Measurements from ENCODE around the gene FAM236A. TPM values are rescaled to one million over a fixed set of nuclear protein-coding genes. Genes with fewer than 3 reads are reported as not detected.
"Not testable (repeated sequence)": the region's sequence is repeated elsewhere in the genome, so short reads cannot be mapped to it uniquely, and the experiment has no call there.

The FAM236A gene
- total RNA-seq, result not detected
- long read RNA-seq, donor 1, result 0 reads
- long read RNA-seq, donor 2, result 0 reads

GRCh38 chrX:72937906-72938305 is at the start of gene FAM236A:
Gene FAM236A (plus strand): TSS chrX:72938206. CDS start chrX:72938263, 57 bp downstream.
- ATAC-seq; DNase-seq; intact Hi-C loops (cut with DNase I, micrococcal nuclease); H3K36me3 ChIP-seq (ENCODE audit: low read depth); H3K9me3 ChIP-seq; H3K4me1 ChIP-seq (ENCODE audit: low read depth); H3K4me3 ChIP-seq: not testable (repeated sequence)

- ATAC-seq; DNase-seq; H3K36me3 ChIP-seq (ENCODE audit: low read depth); intact Hi-C loops (cut with DNase I, micrococcal nuclease); H3K4me1 ChIP-seq (ENCODE audit: low read depth); H3K9me3 ChIP-seq; H3K4me3 ChIP-seq: not testable (repeated sequence)
Measured at GRCh38 chrX:72889740-72890139, 48.3 kb upstream of the FAM236A start.

DNA sequence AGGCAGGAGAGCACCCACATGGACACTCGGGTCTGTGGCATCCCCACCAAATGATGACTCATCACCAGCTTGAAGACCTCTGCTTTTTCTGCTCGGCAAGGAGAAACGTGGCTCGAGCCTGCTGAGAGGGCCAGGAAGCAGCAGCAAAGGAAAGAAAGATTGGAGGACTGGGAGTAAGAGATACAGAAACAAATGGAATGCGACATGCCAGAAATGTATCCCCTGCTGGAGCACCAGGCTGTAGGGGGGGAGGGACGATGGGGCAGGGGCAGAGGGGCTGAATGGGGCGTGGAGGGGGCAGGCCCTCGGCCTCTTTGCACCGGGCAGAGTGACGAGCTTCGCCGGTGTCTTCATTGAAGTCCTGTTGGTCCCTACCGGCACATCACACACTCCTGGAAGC is 25.7 kb upstream of the FAM236A start, which contains the start of gene FAM236C:
TSS of gene FAM236C (plus strand) at position 301 of the 400 bp plus-strand sequence. CDS start 100 bp downstream, outside the sequence.
- H3K36me3 ChIP-seq (ENCODE audit: low read depth); H3K9me3 ChIP-seq; H3K4me3 ChIP-seq; DNase-seq; H3K4me1 ChIP-seq (ENCODE audit: low read depth); intact Hi-C loops (cut with DNase I, micrococcal nuclease); ATAC-seq: not testable (repeated sequence)

- H3K4me3 ChIP-seq; H3K9me3 ChIP-seq; ATAC-seq; H3K36me3 ChIP-seq (ENCODE audit: low read depth); H3K4me1 ChIP-seq (ENCODE audit: low read depth); DNase-seq; intact Hi-C loops (cut with DNase I, micrococcal nuclease): not testable (repeated sequence)
Measured at GRCh38 chrX:72916096-72916495, 21.9 kb upstream of the FAM236A start.

GRCh38 chrX:72932283-72932682 is 5.7 kb upstream of the FAM236A start:
- H3K36me3 ChIP-seq (ENCODE audit: low read depth); H3K9me3 ChIP-seq; intact Hi-C loops (cut with DNase I, micrococcal nuclease); DNase-seq; ATAC-seq; H3K4me3 ChIP-seq; H3K4me1 ChIP-seq (ENCODE audit: low read depth): not testable (repeated sequence)

- peak; percentile 73 for ATAC-seq
- DNase-seq; intact Hi-C loops (cut with DNase I, micrococcal nuclease); H3K36me3 ChIP-seq (ENCODE audit: low read depth); H3K4me1 ChIP-seq (ENCODE audit: low read depth); H3K4me3 ChIP-seq; H3K9me3 ChIP-seq: not testable (repeated sequence)
Measured at GRCh38 chrX:72936455-72936854, 1.6 kb upstream of the FAM236A start.

GRCh38 chrX:72936882-72937455 is 1.0 kb upstream of the FAM236A start:
- H3K4me3 ChIP-seq; H3K4me1 ChIP-seq (ENCODE audit: low read depth); H3K9me3 ChIP-seq; DNase-seq; ATAC-seq; intact Hi-C loops (cut with DNase I, micrococcal nuclease); H3K36me3 ChIP-seq (ENCODE audit: low read depth): not testable (repeated sequence)

- H3K36me3 ChIP-seq (ENCODE audit: low read depth); H3K4me1 ChIP-seq (ENCODE audit: low read depth); DNase-seq; H3K9me3 ChIP-seq; intact Hi-C loops (cut with DNase I, micrococcal nuclease); H3K4me3 ChIP-seq: not testable (repeated sequence)
- peak; percentile 29 for ATAC-seq
Measured at GRCh38 chrX:72942272-72942671, 4.3 kb downstream of the FAM236A start.

DNA sequence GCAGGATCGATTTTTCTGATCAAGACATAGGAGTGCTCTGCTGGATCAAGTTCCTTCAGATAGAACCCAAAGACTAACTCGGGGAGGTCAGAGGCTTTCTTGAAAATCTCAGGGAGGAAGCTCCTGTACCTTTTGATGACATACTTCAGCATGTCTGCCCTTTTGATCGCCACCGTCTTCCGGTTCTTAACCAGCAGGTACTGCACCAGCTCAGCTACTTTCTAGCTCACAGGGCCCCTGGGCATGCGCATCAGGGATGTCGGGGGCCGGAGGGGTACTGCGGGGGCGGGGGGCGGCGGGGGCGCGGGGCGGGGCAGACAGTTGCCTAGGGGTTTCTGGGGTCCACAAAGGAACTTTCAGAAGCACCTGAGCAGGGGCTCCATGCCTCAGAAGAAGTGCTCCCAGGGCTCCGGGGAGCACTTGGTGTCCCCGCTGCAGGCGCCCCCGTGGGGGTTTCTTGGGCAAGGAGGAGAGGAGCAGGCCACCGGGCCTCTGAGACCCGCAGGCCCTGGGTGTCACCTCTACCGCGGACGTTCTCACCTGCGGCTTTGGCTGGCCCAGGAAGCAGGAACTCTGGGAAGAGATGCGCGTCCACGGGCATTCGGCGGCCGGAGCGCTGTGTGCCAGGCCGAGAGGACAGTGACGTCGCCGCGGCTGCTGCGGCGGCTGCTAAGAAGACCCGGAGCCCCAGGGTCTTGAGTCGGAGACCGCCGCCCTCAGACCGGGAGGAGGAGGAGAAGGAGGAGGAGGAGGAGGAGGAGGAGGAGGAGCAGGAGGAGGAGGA is 5.2 kb downstream of the FAM236A start:
- H3K9me3 ChIP-seq; H3K36me3 ChIP-seq (ENCODE audit: low read depth); DNase-seq; intact Hi-C loops (cut with DNase I, micrococcal nuclease); H3K4me3 ChIP-seq; H3K4me1 ChIP-seq (ENCODE audit: low read depth): not testable (repeated sequence)
- peak; percentile 82 for ATAC-seq

DNA sequence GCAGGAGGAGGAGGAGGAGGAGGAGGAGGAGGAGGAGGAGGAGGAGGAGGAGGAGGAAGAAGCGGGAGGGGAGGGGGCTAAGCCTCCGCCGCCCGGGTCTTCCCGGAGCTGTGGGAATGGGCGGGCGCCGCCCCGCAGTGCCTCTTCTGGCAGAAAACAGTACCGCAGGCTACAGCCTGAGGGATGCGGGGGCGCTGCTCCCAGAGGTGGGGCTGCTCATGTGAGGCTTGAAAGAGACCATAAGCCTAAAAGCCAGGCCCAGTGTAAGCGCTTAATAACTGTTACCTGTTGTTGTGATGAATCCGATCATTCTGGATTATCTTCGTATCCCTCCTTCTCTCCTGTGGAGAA is 5.8 kb downstream of the FAM236A start, which contains the start of gene DMRTC1:
TSS of gene DMRTC1 (minus strand) at position 19 of the 351 bp plus-strand sequence. CDS start 68,143 bp downstream, outside the sequence.
- not testable (repeated sequence) for H3K36me3 ChIP-seq (ENCODE audit: low read depth); H3K9me3 ChIP-seq
- ATAC-seq, result peak; percentile 86

GRCh38 chrX:72959971-72960370 is 22.0 kb downstream of the FAM236A start:
- H3K9me3 ChIP-seq; intact Hi-C loops (cut with DNase I, micrococcal nuclease); H3K4me1 ChIP-seq (ENCODE audit: low read depth); H3K36me3 ChIP-seq (ENCODE audit: low read depth); H3K4me3 ChIP-seq; DNase-seq; ATAC-seq: not testable (repeated sequence)

More for the DNA sequence above, 5.8 kb downstream of the FAM236A start, which contains the start of gene DMRTC1:
- DNase-seq; H3K4me3 ChIP-seq; H3K4me1 ChIP-seq (ENCODE audit: low read depth); intact Hi-C loops (cut with DNase I, micrococcal nuclease): not testable (repeated sequence)

GRCh38 chrX:72971859-72972258 is 33.9 kb downstream of the FAM236A start:
- H3K4me1 ChIP-seq (ENCODE audit: low read depth); DNase-seq; H3K4me3 ChIP-seq; H3K9me3 ChIP-seq; intact Hi-C loops (cut with DNase I, micrococcal nuclease); H3K36me3 ChIP-seq (ENCODE audit: low read depth): not testable (repeated sequence)
- peak; percentile 38 for ATAC-seq

DNA sequence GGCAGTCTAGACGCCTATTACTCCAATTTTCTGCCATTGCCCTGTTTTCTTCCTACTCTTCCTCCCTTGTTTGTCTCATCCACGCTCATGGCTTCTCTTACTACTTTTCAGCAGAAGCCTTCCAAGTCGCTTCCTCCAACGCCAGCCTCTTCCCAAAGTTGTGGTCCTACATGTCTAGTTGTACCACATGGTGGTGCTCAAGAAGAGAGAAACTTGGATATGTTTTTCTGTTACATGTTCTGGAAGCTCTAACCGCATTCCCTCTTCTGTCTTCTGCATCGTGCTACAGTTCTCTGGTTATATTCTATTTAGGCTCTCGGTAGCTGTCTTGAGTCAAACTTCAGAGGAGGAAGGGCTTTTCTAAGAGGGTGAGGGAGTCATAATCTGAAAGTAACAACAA is 36.9 kb downstream of the FAM236A start:
- DNase-seq; intact Hi-C loops (cut with DNase I, micrococcal nuclease); H3K9me3 ChIP-seq; H3K4me3 ChIP-seq; H3K36me3 ChIP-seq (ENCODE audit: low read depth); H3K4me1 ChIP-seq (ENCODE audit: low read depth); ATAC-seq: not testable (repeated sequence)

- ATAC-seq; H3K9me3 ChIP-seq; H3K4me1 ChIP-seq (ENCODE audit: low read depth); H3K4me3 ChIP-seq; DNase-seq; H3K36me3 ChIP-seq (ENCODE audit: low read depth); intact Hi-C loops (cut with DNase I, micrococcal nuclease): not testable (repeated sequence)
Measured at GRCh38 chrX:72980894-72981469, 43.0 kb downstream of the FAM236A start.
